Measurements from ENCODE around the gene KIRREL3.

The KIRREL3 gene

DNA sequence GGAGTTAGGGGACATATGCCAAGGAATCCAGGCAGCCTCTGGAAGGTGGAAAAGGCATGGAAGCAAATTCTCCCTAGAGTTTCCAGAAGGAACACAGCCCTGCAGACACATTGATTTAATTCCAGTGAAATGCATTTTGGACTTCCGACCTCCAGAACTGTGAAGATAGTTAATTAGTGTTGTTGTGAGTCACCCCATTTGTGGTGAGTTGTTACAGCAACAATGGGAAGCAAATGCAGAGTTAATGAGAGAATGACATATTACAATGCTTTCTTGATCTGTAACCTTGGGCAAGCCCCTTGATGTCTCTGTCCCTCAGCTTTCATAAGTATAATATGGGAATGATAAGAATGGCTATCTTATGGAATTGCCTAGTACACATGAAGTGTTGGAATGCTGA, 178.7 kb downstream of the KIRREL3 start:
- DNase-seq: no peak

DNA sequence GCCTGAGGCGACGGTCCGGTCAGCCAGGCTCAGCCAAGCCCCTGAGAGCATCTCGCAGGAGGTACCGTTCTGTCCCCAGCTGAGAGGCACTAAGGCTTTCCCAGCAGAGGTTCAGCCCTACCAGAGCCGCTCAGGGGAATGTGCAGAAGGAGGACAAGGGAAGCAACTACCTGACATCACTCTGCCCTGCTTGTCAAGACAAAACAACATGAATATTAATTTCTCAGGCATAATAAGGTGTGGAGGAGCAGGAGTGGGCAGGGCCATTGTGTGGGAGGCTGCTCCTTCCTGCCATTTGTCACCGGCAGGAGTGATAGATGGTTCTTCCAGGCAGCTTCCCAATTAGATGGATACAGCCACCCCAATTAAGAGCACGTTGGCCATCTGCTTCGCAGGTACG, 181.4 kb downstream of the KIRREL3 start:
- no peak for DNase-seq

DNA sequence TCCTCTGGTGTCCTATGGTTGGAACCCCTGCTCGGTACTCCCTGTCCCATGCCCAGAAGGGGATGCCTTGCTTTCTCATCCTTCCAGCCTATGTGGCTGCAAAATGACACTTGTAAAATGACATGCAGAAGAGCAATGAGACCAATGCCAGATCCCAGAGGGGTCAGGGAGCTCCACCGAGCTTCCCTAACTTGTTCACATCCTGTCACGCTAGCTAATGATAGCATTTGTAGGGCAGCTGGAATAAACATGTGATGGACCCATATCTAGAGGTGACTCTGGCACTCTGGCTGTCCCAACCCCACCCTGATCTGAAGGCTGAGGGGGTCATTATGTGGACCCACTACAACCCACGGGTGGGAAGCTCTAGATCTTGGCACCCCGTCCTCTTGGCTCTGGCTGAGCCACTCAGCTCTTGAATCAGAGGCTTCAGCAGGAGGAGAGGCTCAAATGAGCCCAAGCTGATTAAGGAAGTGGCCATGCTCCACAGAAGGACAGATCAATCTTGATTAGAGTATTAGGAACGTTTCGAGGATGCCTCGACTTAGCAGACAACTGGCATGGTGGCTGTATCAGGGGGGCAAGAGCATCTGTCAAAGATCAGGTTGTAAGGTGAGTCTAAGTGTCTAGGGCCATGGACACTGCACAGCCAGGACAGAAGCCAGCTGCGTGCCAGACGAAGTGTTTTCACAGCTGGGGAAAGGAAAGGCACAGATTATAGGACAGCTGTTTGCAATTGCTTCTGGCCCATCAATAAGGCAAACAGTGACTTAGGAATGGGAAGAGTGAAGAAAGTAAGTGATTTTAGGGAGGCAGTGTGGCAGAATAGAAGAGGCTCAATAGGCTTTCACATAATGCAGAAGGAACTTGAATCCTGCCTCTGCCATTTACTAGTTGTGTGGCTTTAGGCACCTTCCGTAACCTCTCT, 182.8 kb downstream of the KIRREL3 start:
- DNase-seq: no peak

DNA sequence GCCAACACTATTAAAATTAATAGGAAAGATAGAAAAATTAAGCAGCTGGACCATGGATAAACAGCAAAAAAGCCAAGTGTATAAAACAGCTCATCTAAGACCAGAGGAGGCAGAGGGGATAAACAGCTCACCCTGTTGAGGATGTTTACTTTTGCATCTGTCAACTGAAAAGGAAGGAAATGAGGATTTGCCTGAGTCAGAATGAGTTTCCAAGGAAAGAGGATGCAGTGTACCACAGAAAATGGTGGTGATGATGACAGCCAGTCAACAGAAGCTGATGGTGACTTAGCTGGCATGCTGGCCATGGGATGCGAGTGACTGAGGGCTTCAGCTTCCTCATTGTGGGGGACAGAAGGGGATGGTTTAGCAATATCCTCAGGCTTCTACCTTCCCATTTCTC, 183.5 kb downstream of the KIRREL3 start:
- DNase-seq: no peak

DNA sequence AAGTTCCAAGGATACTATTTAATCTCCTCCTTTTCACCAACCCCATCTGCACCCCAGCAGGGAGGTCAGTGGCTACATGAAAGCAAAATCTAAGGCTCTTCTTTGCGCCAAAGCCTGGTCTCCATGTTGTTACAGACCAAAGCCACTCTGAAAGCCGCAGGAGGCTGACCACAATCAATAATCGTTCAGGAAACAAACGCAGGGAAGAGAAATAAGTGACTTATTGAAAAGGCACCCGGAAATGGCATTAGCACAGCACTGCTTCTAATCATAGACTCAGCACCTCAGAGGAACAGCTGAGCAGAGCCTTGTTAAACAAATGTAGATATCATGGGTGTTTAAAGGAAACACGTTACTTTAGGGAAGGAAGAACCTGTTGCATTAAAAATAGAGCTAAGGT, 183.9 kb downstream of the KIRREL3 start:
- DNase-seq: no peak

DNA sequence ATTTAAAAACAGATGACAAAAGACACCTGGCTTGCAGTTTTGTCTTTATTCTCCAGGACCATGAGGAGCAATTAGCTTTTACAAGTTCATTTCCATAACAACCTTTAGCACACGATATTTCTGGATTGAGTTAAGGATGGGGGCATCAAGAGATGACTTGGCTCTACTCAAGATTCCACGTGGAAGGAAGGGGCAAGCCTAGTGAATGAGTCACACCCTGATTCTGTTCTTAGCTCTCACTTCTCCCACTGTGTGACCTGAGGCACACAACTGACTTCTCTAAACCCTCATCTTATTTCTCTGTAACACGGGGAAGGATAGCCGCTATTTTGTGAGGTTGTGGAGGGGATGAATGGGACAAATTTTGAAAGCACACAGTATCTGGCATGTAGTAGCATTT, 185.5 kb downstream of the KIRREL3 start:
- DNase-seq: no peak

DNA sequence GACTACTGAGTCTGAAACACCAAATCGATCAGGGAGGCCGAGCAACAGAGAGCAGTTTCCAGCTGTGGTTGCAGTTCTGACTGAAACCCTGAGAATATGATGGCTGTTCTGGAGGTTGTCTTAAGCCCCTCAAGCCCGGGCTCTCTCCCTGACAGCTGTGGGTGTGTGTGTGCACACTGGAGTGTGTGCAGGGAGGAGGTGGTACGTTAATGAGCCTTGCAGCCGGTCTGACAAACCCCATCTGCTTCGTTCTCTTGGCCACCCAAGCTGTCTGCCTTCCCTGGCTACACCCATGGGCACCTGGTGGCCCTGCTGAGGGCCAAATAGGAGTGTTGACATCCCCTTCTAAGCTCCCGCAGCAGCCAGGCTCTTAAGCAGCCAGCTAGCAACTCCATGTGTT, 189.8 kb downstream of the KIRREL3 start:
- no peak for DNase-seq

DNA sequence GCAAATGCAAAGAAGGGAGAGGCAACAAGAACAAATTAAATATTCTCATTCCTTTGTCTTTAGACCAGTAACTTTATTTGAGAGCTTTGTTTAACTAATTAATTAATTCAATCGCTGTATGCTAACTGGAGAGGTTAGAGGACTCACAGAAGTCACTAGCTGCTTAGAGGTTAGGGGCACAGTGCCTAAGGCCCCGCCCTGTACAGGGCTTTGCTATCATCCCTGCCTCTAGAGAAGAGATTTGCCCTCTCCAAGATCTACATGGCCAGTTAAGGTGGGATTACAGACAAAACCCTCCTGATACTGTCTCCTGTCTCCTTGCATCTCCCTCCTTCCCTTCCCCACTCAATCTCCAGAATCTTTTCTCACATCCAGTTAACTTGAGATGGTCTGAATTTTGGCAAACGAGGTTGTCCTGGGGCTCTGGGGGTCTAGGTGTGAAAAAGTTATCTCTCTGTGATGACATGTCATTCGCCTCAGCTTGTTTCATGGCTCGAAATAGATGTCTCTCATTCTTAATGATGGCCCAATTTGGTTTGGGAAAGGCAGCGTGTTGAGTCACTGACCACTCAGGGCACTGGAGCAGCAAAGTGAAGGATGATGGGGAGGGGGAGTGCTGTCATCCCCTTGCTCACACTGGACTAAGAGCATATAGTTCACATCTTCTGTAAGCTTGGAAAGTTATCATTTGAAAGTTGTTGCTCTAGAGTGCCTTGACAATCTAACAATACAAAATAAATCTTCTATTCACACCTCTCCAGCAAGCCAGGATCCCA, 190.9 kb downstream of the KIRREL3 start:
- no peak for DNase-seq

DNA sequence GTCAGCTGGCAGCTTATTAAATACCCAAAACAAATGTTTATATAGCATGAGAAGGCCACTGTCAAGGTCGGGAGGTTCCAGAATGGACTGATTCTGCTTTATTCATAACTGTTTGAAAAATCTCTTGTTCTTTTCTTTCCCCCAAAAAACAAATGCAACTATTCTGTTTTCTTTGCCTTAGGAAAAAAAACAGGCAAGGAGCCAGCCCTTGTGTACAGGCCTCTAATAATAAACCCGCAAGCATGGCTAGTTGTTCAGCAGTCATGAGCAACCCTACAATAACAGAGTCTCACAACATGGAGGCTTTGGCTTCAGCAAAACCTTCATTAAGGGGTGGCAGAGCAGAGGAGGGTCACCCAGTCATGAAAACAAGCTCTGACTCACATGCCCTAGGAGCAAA, 191.7 kb downstream of the KIRREL3 start:
- DNase-seq: no peak

DNA sequence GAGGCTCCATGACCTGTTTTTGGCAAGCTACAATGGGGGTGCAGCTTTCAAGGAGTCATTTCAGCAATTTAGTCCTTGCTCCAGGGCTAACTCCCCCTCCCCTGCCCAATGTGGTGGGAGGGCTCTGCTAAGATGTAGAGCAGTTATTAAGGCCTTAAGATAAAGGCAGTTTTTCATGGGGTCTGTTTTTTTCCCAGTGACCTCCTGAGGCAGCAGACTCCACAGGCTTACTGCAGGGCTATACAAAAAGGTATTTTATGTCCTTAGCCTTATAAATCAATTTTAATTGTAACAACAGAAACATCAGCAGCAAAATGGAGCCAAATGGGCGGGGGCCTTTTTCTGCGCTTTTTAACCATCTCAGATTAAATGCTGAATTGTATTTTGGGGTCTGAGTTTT, 192.3 kb downstream of the KIRREL3 start:
- DNase-seq: no peak

DNA sequence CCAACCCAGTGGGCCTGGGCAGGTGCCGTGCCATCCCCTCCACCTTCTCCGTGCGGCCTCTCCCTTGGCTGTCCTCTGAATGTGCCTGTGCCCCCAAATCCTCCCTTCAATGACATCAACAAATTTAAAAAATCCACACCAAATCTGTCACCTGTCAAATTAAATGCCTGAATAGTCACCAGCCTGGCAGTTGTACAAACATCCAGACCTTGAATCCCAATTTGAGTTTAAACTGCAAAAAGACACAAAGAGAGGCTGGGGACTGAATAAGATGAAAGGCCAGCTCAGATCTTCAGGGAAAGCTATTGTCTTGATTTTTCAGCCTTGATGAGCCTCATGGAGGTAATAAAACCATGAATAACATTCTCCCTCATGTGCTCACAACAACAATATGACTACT, 194.7 kb downstream of the KIRREL3 start:
- DNase-seq: no peak

DNA sequence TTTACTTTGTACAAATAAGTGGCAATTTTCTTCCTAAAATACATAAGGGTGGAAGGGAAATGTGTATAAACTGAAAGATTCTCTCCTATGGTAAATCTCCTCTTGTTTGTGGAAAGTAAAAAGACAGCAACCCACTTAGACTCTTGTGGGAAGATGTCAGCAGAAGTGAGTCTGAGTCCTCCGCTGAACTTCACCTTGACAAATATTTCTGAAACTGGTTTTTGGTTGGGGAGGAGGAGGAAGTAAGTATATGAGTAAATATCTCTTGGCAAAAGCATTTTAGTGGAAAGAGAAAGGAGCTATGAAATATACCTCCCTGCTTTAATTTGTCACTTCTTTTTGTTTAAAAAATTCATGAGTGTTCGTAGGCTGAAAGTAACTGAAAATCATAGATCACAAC, 196.2 kb downstream of the KIRREL3 start:
- no peak for DNase-seq

DNA sequence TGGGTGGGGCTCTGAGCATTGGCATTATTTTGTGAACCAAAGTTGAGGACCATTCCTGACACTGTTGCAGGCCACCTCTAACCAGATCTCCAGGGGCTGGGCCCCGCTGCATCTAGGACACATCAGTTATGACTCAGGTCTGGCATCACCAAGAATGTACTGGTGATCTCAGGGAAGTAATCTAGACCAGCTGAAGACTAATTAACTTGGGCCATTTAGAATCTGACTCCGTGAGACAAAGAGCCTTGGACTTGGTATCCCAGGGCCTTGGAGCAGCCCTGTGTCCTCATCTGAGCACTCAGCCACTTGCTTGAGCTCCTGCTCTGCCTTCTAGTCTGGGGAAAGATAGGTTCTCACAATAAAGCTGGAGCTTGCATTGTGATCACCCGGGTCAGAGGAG, 200.6 kb downstream of the KIRREL3 start:
- no peak for DNase-seq

DNA sequence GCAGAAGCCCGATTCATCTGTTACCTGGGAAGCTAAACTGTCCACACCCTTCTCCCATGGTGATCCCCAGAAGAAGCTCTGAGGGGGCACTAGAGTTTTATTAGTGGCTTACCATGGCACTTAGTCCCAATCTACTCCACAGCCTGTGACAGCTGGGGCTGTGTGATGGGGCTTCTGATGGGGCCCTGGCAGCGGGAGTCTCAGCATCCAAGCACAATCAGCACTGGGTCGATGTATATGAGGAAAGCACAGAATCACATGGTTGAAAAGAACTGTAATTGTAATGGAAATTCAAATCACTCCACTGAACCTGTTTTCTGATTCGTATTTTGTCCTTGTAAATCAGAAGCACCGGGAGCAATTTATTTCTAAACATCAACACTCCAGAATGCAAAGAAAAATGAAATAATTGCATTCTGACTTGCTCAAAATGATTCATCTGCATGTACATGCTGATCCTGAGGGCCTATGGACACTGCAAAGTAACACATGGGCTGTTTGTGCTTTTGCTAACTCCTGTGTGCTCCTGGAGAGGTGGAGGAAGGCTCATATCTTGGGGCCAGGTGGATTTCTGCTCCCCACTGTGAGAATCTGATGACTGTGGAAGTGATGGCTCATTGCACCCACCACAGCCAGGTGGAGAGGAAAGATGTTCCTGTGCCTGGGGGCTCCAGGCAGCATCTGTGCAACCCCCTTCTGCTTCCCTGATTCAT, 203.0 kb downstream of the KIRREL3 start:
- no peak for DNase-seq

DNA sequence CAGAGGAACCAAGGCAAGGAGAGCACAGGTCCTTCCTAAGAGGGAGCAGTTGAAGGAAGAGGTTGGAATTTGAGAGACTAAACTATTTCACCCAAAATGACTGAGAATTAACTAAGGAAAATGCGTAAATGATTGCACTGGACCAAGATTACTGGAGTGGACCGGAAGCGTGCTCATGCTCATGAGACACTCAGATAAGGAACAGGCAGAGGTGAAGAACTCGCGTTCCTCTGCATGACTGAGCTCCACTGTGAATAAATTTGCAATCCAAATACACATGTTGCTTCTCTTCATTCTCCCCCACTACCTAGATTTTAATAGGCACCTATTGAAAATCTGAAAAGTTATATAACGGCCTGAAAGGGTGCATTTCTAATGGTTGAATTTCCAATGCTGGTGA, 207.0 kb downstream of the KIRREL3 start:
- DNase-seq: no peak

DNA sequence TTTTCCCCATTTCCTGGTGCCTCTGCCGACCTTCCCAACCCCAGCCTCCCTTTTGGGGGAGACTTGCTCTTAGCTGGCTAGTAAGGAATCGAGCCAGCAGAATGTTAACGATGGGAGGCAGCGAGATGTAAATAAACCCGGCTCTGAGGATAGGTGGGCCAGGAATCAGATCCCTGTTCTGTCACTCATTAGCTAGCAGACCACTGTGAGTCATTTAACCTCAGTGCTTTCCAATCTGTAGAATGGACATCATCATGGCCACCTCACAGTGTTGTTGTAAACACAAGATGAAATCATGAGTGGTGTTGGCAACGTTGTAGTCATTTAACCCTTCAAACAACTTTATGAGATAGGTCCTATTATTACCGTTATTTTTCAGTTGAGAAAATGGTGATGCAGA, 208.6 kb downstream of the KIRREL3 start:
- DNase-seq: no peak

DNA sequence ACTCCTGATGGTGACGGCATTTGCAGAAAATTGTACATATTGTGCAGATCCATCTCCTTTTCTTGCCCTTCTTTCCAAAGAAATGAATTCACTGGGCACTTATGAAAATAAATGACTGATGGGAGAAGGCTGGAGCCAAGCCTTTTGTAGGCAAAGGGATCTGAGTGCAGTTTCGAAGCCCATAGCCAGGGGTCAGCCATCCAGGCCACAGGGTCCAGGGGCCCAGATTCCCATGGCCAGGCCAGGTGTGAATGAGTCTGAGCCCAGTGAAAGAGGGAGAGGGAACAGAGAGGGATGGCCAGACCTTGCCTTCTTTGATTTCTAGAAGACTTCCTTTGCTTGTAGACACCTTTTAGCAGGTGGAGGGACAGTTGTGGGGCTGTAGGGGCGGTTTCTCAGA, 209.1 kb downstream of the KIRREL3 start:
- no peak for DNase-seq

DNA sequence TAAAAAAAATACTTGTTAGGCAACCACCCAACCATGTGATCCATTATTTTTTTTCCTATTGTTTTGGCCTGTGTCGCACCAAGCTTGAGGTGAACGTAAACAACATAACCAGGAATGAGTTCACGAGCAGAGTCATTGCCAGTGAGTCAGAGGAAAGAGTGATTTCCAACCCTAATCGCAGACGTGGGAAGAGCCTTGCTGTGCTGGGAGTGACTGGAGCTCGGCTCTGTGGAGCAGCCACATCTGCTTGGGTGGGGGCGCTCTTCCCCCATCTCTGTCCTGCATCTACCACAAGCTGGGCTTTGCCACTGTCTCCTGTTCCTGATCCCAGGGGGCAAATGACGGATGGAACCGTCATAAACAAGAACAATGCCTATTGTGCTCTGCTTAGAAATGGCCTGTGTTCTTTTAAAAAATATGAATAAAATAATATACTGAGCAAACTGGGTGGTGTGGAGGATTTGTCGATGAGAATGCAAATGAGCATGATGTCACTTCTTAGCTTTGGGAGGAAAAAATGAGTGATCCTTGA, 210.0 kb downstream of the KIRREL3 start:
- DNase-seq: no peak

DNA sequence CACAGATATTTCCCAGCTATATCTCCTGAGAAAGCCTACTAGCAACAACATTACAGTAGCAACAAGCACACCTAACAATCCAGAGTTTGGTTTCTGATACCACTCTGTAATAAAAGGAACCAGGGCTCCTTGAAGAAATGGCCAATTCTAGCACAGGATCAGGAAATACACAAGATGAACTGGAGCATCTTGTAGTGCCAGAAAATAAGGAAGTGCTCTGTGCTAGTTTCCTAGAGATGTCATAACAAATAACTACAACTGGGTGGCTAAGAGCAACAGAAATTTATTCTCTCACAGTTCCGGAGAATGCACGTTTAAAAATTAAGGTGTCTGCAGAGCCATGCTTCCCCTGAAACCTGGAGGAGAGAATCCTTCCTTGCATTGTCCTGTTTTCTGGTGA, 217.8 kb downstream of the KIRREL3 start:
- no peak for DNase-seq

DNA sequence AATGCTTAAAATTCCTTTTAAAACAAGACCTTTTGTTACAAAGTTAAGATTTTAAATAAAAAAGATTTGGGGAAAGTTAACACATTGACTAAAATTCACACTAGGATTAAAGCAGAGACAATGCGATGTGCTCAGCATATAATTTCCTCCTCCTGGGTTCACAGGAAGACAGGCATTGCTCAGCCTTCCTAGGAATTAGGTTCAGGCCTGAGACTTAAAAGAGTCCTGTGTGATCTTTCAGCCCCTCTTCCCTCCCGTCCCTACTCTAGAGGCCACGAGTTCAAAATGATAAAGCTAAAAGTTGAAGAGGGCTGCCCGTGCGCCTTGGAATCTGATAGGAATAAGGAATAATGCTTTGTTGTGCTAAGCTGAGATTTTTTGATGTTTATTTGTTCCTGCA, 218.6 kb downstream of the KIRREL3 start:
- no peak for DNase-seq

DNA sequence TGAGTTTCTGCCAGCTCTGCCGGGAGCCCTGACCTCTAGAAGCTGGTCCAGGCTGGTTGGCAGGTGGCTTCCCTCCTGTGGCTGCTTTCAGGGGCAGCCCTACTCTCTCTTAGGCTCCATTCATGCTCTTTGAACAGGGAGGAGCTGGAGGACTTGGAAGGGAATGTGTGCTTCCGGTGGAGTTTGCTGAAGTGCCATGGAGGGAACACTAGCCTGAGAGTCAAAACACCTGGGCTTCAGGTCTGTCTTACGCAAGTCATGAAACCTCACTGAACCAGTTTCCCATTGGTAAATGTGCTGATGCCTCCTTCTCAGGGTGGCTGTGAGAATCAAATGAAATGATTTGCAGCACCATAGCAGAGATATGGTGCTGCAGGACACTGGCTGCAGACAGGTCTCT, 224.5 kb downstream of the KIRREL3 start:
- DNase-seq: no peak

DNA sequence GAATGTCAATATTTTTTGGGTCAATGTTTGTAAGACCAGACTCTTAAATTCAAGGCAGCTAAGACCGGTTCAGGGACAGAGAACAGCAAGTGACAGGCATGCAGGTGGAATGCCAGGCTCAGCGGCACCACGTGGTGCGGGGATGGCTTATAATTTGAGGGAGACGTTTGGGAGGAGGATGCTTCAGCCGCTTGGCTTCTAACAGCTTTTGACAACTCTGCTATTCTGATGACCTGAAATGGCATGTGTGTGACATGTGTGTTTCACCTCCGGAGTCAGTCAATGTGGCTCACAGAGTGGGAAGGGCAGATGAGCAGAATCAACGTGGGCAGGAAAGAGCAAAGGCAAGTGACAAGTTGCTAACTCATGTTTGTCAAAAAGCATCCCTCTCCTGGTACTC, 228.3 kb downstream of the KIRREL3 start:
- DNase-seq: no peak

DNA sequence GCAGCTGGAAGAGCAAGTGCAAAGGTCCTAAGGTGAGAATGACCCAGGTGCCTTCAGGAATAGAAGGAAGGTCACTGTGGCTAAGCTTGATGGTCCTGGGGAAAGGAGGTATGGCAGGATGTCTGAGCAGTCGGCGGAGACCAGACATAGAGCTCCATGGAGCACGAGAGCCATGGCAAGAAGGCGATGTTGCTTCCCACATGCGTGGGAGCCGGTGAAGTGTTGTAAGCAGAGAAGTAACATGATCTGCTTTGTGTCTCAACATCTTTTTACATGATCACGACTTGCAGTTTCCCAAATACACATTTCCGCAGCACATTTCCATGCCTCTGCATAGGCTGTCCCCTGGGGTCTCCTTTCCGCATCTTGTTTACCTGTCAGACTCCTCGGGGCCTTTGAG, 231.9 kb downstream of the KIRREL3 start:
- no peak for DNase-seq

All from T-helper 9 cell (primary cell).